Measurements from ENCODE around the gene GLDC.

Gene GLDC

GRCh38 chr9:6675268-6675667 lies 29.7 kb upstream of the GLDC start:
- no peak for DNase-seq
- Mint-ChIP-seq H3K27me3 (peaks cover 4% of the 10 kb centered on the region), H3K9me3 (no peaks in the 10 kb centered on the region), H3K4me1 (peaks cover under 1% of the 10 kb centered on the region), H3K4me3 (no peak overlapping the region), H3K36me3 (no peaks in the 10 kb centered on the region), H3K27ac (no peak overlapping the region)
- CTCF ChIA-PET: no interaction called here

GRCh38 chr9:6673326-6674025 lies 27.9 kb upstream of the GLDC start:
- CTCF ChIA-PET: no interaction called here
- DNase-seq: no peak
- Mint-ChIP-seq H3K36me3 (no peaks in the 10 kb centered on the region), H3K4me3 (no peak overlapping the region), H3K9me3 (no peaks in the 10 kb centered on the region), H3K4me1 (no peaks in the 10 kb centered on the region), H3K27me3 (peaks cover 4% of the 10 kb centered on the region), H3K27ac (no peak overlapping the region)

- DNase-seq: no peak
- Mint-ChIP-seq H3K4me1 (no peaks in the 10 kb centered on the region), H3K9me3 (no peaks in the 10 kb centered on the region), H3K27me3 (peaks cover 4% of the 10 kb centered on the region), H3K27ac (no peak overlapping the region), H3K4me3 (no peak overlapping the region), H3K36me3 (no peaks in the 10 kb centered on the region)
- CTCF ChIA-PET: interaction anchor here (0.7 kb wide), 1 partner anchor 14 kb away, joined by 3 read pairs; no protein-coding TSS in a partner anchor
Measured at GRCh38 chr9:6672118-6672517, 26.6 kb upstream of the GLDC start.

GRCh38 chr9:6671416-6671815 lies 25.9 kb upstream of the GLDC start:
- H3K36me3 Mint-ChIP-seq: no peaks in the 10 kb centered on the region

GRCh38 chr9:6669881-6670280 lies 24.4 kb upstream of the GLDC start:
- no peak for DNase-seq
- H3K27me3 Mint-ChIP-seq: peaks cover 4% of the 10 kb centered on the region
- no peak overlapping the region for H3K4me3 Mint-ChIP-seq
- H3K36me3 Mint-ChIP-seq: no peaks in the 10 kb centered on the region
- H3K27ac Mint-ChIP-seq: no peak overlapping the region
- no peaks in the 10 kb centered on the region for H3K9me3 Mint-ChIP-seq
- CTCF ChIA-PET: interaction anchor here (0.6 to 1.6 kb wide), 2 partner anchors 86 to 314 kb away, joined by 3 to 9 read pairs; no protein-coding TSS in a partner anchor
- no peaks in the 10 kb centered on the region for H3K4me1 Mint-ChIP-seq

More at GRCh38 chr9:6671416-6671815, 25.9 kb upstream of the GLDC start:
- no peak for DNase-seq
- Mint-ChIP-seq H3K9me3 (no peaks in the 10 kb centered on the region), H3K27ac (no peak overlapping the region), H3K4me1 (no peaks in the 10 kb centered on the region), H3K27me3 (peaks cover 4% of the 10 kb centered on the region), H3K4me3 (no peak overlapping the region)
- CTCF ChIA-PET: interaction anchor here (0.6 to 0.7 kb wide), 2 partner anchors 87 to 1376 kb away, joined by 3 to 4 read pairs; no protein-coding TSS in a partner anchor

- Mint-ChIP-seq H3K27ac (no peak overlapping the region), H3K4me1 (no peaks in the 10 kb centered on the region), H3K36me3 (no peaks in the 10 kb centered on the region), H3K4me3 (no peak overlapping the region), H3K27me3 (peaks cover 4% of the 10 kb centered on the region), H3K9me3 (no peaks in the 10 kb centered on the region)
- CTCF ChIA-PET: interaction anchor here (1.1 to 1.6 kb wide), 3 partner anchors 79 to 92 kb away, joined by 3 to 9 read pairs (median 3); no protein-coding TSS in a partner anchor
- no peak for DNase-seq
Measured at GRCh38 chr9:6667633-6668280, 22.2 kb upstream of the GLDC start.

GRCh38 chr9:6667080-6667479 lies 21.6 kb upstream of the GLDC start:
- no peak overlapping the region for H3K4me3 Mint-ChIP-seq
- H3K27me3 Mint-ChIP-seq: peaks cover 4% of the 10 kb centered on the region
- CTCF ChIA-PET: interaction anchor here (1.1 to 1.2 kb wide), 2 partner anchors 79 to 92 kb away, joined by 3 read pairs; no protein-coding TSS in a partner anchor
- H3K27ac Mint-ChIP-seq: no peak overlapping the region
- no peaks in the 10 kb centered on the region for H3K9me3 Mint-ChIP-seq
- no peaks in the 10 kb centered on the region for H3K36me3 Mint-ChIP-seq
- DNase-seq: no peak
- no peaks in the 10 kb centered on the region for H3K4me1 Mint-ChIP-seq

- no peaks in the 10 kb centered on the region for H3K9me3 Mint-ChIP-seq
- H3K4me1 Mint-ChIP-seq: no peaks in the 10 kb centered on the region
- no peak overlapping the region for H3K27ac Mint-ChIP-seq
- no peaks in the 10 kb centered on the region for H3K27me3 Mint-ChIP-seq
- CTCF ChIA-PET: interaction anchor here (0.7 kb wide), 1 partner anchor 100 kb away, joined by 3 read pairs; no protein-coding TSS in a partner anchor
- DNase-seq: no peak
- no peak overlapping the region for H3K4me3 Mint-ChIP-seq
- H3K36me3 Mint-ChIP-seq: no peaks in the 10 kb centered on the region
Measured at GRCh38 chr9:6665628-6666027, 20.1 kb upstream of the GLDC start.

- Mint-ChIP-seq H3K27me3 (no peaks in the 10 kb centered on the region), H3K9me3 (no peaks in the 10 kb centered on the region), H3K4me1 (no peaks in the 10 kb centered on the region), H3K36me3 (no peaks in the 10 kb centered on the region), H3K27ac (no peak overlapping the region), H3K4me3 (no peak overlapping the region)
- DNase-seq: no peak
- CTCF ChIA-PET: interaction anchor here (0.6 to 1.6 kb wide), 2 partner anchors 13 to 210 kb away, joined by 3 read pairs; no protein-coding TSS in a partner anchor
Measured at GRCh38 chr9:6664204-6664680, 18.7 kb upstream of the GLDC start.

- Mint-ChIP-seq H3K27ac (no peak overlapping the region), H3K9me3 (no peaks in the 10 kb centered on the region), H3K4me1 (peaks cover 1% of the 10 kb centered on the region), H3K4me3 (no peak overlapping the region), H3K27me3 (peaks cover 2% of the 10 kb centered on the region), H3K36me3 (no peaks in the 10 kb centered on the region)
- CTCF ChIA-PET: no interaction called here
- DNase-seq: no peak
Measured at GRCh38 chr9:6660512-6660911, 15.0 kb upstream of the GLDC start.

GRCh38 chr9:6658628-6659353 lies 13.3 kb upstream of the GLDC start:
- CTCF ChIA-PET: no interaction called here
- Mint-ChIP-seq H3K27ac (no peak overlapping the region), H3K9me3 (no peaks in the 10 kb centered on the region), H3K27me3 (peaks cover 13% of the 10 kb centered on the region), H3K4me1 (peaks cover 5% of the 10 kb centered on the region), H3K4me3 (no peak overlapping the region), H3K36me3 (no peaks in the 10 kb centered on the region)
- DNase-seq: no peak

GRCh38 chr9:6656614-6657300 lies 11.2 kb upstream of the GLDC start:
- H3K27me3 Mint-ChIP-seq: peaks cover 26% of the 10 kb centered on the region
- no peaks in the 10 kb centered on the region for H3K36me3 Mint-ChIP-seq
- CTCF ChIA-PET: no interaction called here
- no peak overlapping the region for H3K4me3 Mint-ChIP-seq
- peaks cover 5% of the 10 kb centered on the region for H3K4me1 Mint-ChIP-seq
- no peak overlapping the region for H3K27ac Mint-ChIP-seq
- no peaks in the 10 kb centered on the region for H3K9me3 Mint-ChIP-seq
- no peak for DNase-seq

- H3K36me3 Mint-ChIP-seq: no peaks in the 10 kb centered on the region
- H3K4me3 Mint-ChIP-seq: no peak overlapping the region
- DNase-seq: no peak
- CTCF ChIA-PET: no interaction called here
- H3K27ac Mint-ChIP-seq: no peak overlapping the region
- H3K9me3 Mint-ChIP-seq: no peaks in the 10 kb centered on the region
- peaks cover 26% of the 10 kb centered on the region for H3K27me3 Mint-ChIP-seq
- H3K4me1 Mint-ChIP-seq: peaks cover 5% of the 10 kb centered on the region
Measured at GRCh38 chr9:6655036-6655435, 9.5 kb upstream of the GLDC start.

GRCh38 chr9:6646293-6646636 lies 736 bp upstream of the GLDC start:
- Mint-ChIP-seq H3K27ac (no peak overlapping the region), H3K36me3 (no peaks in the 10 kb centered on the region), H3K4me3 (peak overlapping the region; percentile 72), H3K4me1 (peaks cover 21% of the 10 kb centered on the region), H3K9me3 (no peaks in the 10 kb centered on the region), H3K27me3 (peaks cover 82% of the 10 kb centered on the region)
- CTCF ChIA-PET: interaction anchor here (0.8 to 1.4 kb wide), 2 partner anchors 77 to 1046 kb away, joined by 3 to 6 read pairs; no protein-coding TSS in a partner anchor
- peak; percentile 21 for DNase-seq
